SK-N-SH (cell line): ENCODE measurements around the gene LRRC56. TPM values are rescaled to one million over a fixed set of nuclear protein-coding genes. Genes with fewer than 3 reads are reported as not detected.

Experiments
- CTCF ChIA-PET: fragments of 300-600, 350-600 bp; formaldehyde crosslinking; extraction: SDS; loops from one replicate; lab custom pipeline; 2021; lab: Yijun Ruan, JAX
- POLR2A ChIA-PET: fragments of 350-600 bp; sonication (Branson Sonifier 250); formaldehyde crosslinking; extraction: SDS; loops from one replicate; lab custom pipeline; 2020; ENCODE audit warnings: antibody characterized with exemption, inconsistent platforms; lab: Yijun Ruan, JAX
- DNase-seq: peaks from one replicate; pipeline ENCODE4 v3.0.0; 2012
- H2AFZ ChIP-seq: fragments of 200-600 bp; sonication (generic); 2 replicates; pipeline ENCODE4 v1.8.1; 2016; ENCODE audit warnings: antibody characterized with exemption, mild to moderate bottlenecking, low read depth
- H3F3A ChIP-seq: fragments of 200-600 bp; sonication (generic); replicated peaks from 2 replicates; pipeline ENCODE3; 2016; ENCODE audit warnings: antibody characterized with exemption, mild to moderate bottlenecking; ENCODE audit not compliant: insufficient read depth
- H3K27ac ChIP-seq, 2 experiments: fragments of 200-500 bp in 1 of 2; fragments of 200-600 bp in 1 of 2; sonication (Bioruptor generic) in 1 of 2; sonication (generic), shearing (Covaris generic) in 1 of 2; 2 replicates each; pipeline versions ENCODE4 v1.5.1 to v1.6.1; 2014 to 2016; ENCODE audit warnings: low read depth in 2 of 2, inconsistent platforms in 1 of 2, low read length in 1 of 2, mild to moderate bottlenecking in 1 of 2, mixed read lengths in 1 of 2
- H3K27me3 ChIP-seq: fragments of 200-600 bp; sonication (generic), shearing (Covaris generic); 2 replicates; pipeline ENCODE4 v1.6.1; 2016; ENCODE audit warnings: mixed run types; ENCODE audit not compliant: insufficient read depth
- H3K36me3 ChIP-seq, 2 experiments: fragments of 200-500 bp in 1 of 2; fragments of 200-600 bp in 1 of 2; sonication (Bioruptor generic) in 1 of 2; sonication (generic) in 1 of 2; replicated peaks in 1 of 2; 2 replicates each; pipeline versions ENCODE3 to v1.5.1; 2014 to 2016; ENCODE audit warnings: low read length in 1 of 2, mild to moderate bottlenecking in 1 of 2; ENCODE audit not compliant: insufficient read depth in 2 of 2, control insufficient read depth in 1 of 2
- H3K4me1 ChIP-seq, 2 experiments: fragments of 200-500 bp in 1 of 2; fragments of 200-600 bp in 1 of 2; sonication (Bioruptor generic) in 1 of 2; sonication (generic), shearing (Covaris generic) in 1 of 2; 2 replicates each; pipeline versions ENCODE4 v1.5.1 to v1.6.1; 2014 to 2016; ENCODE audit warnings: low read depth in 1 of 2, low read length in 1 of 2, mixed run types in 1 of 2; ENCODE audit not compliant: insufficient read depth in 2 of 2, control insufficient read depth in 1 of 2
- H3K4me2 ChIP-seq: fragments of 200-600 bp; sonication (generic), shearing (Covaris generic); 2 replicates; pipeline ENCODE4 v1.6.1; 2017; ENCODE audit warnings: mixed run types
- H3K4me3 ChIP-seq, 2 experiments: fragments of 200-500 bp in 1 of 2; fragments of 200-600 bp in 1 of 2; sonication (Bioruptor generic) in 1 of 2; sonication (generic), shearing (Covaris generic) in 1 of 2; 2 replicates each; pipeline versions ENCODE4 v1.5.1 to v1.8.1; 2014 to 2016; ENCODE audit warnings: low read depth in 2 of 2, inconsistent platforms in 1 of 2, low read length in 1 of 2, mild to moderate bottlenecking in 1 of 2, mixed read lengths in 1 of 2, moderate library complexity in 1 of 2
- H3K79me2 ChIP-seq: fragments of 200-600 bp; sonication (generic); 2 replicates; pipeline ENCODE4 v1.8.1; 2017; ENCODE audit warnings: mild to moderate bottlenecking; ENCODE audit not compliant: insufficient read depth
- H3K9ac ChIP-seq: fragments of 200-600 bp; sonication (generic); 2 replicates; pipeline ENCODE4 v1.6.1; 2017; ENCODE audit warnings: mixed run types
- H3K9me2 ChIP-seq: fragments of 200-600 bp; sonication (generic); 2 replicates; pipeline ENCODE4 v1.6.1; 2017; ENCODE audit warnings: mixed run types
- H3K9me3 ChIP-seq: fragments of 200-600 bp; sonication (generic); 2 replicates; pipeline ENCODE4 v1.6.1; 2017; ENCODE audit warnings: mixed run types, mild to moderate bottlenecking, moderate library complexity
- H4K20me1 ChIP-seq: fragments of 200-600 bp; sonication (generic); 2 replicates; pipeline ENCODE4 v1.6.1; 2017; ENCODE audit warnings: mild to moderate bottlenecking, mixed run types; ENCODE audit not compliant: insufficient read depth
- CHD2 ChIP-seq: fragments of 150-350 bp; IDR thresholded peaks from 2 replicates; pipeline ENCODE4 v1.6.1; 2018; ENCODE audit warnings: low read length; ENCODE audit not compliant: partially characterized antibody
- ELF1 ChIP-seq: IDR thresholded peaks from 2 replicates; pipeline ENCODE4 v1.4.0; 2012
- EZH2phosphoT487 ChIP-seq: fragments of 200-600 bp; sonication (generic); IDR thresholded peaks from 2 replicates; pipeline ENCODE4 v1.6.1; 2017; ENCODE audit warnings: low read depth, mixed run types, mild to moderate bottlenecking, antibody characterized with exemption, moderate library complexity, borderline replicate concordance
- FOSL2 ChIP-seq: IDR thresholded peaks from 2 replicates; pipeline ENCODE4 v1.4.0; 2012; ENCODE audit warnings: low read depth, mild to moderate bottlenecking, moderate library complexity, borderline replicate concordance
- GABPA ChIP-seq: IDR thresholded peaks from 2 replicates; pipeline ENCODE4 v1.4.0; 2012; ENCODE audit warnings: low read depth, mild to moderate bottlenecking
- GATA2 ChIP-seq: sonication (generic); formaldehyde crosslinking; IDR thresholded peaks from 2 replicates; pipeline ENCODE4 v1.5.0; 2020; ENCODE audit warnings: mild to moderate bottlenecking, missing genetic modification reagents
- MXI1 ChIP-seq: IDR thresholded peaks from 2 replicates; pipeline ENCODE4 v1.6.1; 2012; ENCODE audit warnings: mild to moderate bottlenecking, low read depth, low read length, improper control_type of control experiment
- NFIC ChIP-seq: IDR thresholded peaks from 2 replicates; pipeline ENCODE4 v1.4.0; 2012; ENCODE audit warnings: borderline replicate concordance
- NRF1 ChIP-seq: IDR thresholded peaks from 2 replicates; pipeline ENCODE4 v1.6.1; 2012; ENCODE audit warnings: low read depth, mild to moderate bottlenecking, low read length
- POLR2AphosphoS5 ChIP-seq: IDR thresholded peaks from 2 replicates; pipeline ENCODE4 v1.6.1; 2012; ENCODE audit warnings: low read depth, low read length
- SIN3A ChIP-seq: IDR thresholded peaks from 2 replicates; pipeline ENCODE4 v1.6.1; 2012; ENCODE audit warnings: low read depth, mild to moderate bottlenecking, low read length, moderate library complexity, borderline replicate concordance
- SMC3 ChIP-seq: IDR thresholded peaks from 2 replicates; pipeline ENCODE4 v1.6.1; 2012; ENCODE audit warnings: low read depth, low read length, improper control_type of control experiment
- TAF1 ChIP-seq: IDR thresholded peaks from 2 replicates; pipeline ENCODE4 v1.6.1; 2012; ENCODE audit warnings: low read depth, mild to moderate bottlenecking, low read length, moderate library complexity, borderline replicate concordance
- TCF12 ChIP-seq: IDR thresholded peaks from 2 replicates; pipeline ENCODE4 v1.4.0; 2012
- WGBS: methylation state at CpG from one replicate; pipeline ENCODE4 v1.1.6; 2017; ENCODE audit warnings: low lambda C conversion rate; 5-methylcytosine and 5-hydroxymethylcytosine counted together
- polyA plus RNA-seq, 3 experiments: library from polyadenylated mRNA; depleted of rRNA; stranded (reverse); fragments of >200 nt; gene quantifications; 2 replicates each; pipeline ENCODE4 v1.2.3, GENCODE V29; 2012
- TF ChIP-seq, protein P1 (sequence below): IDR thresholded peaks from 2 replicates; pipeline ENCODE4 v1.4.0; 2012; ENCODE audit warnings: low read depth, borderline replicate concordance
- TF ChIP-seq, protein P2 (sequence below): IDR thresholded peaks from 2 replicates; pipeline ENCODE4 v1.4.0; 2012; ENCODE audit warnings: low read depth
- TF ChIP-seq, protein P3 (sequence below): IDR thresholded peaks from 2 replicates; pipeline ENCODE4; 2012
- TF ChIP-seq, protein P4 (sequence below): IDR thresholded peaks from 2 replicates; pipeline ENCODE4 v1.4.0; 2012; ENCODE audit warnings: low read depth, borderline replicate concordance

The LRRC56 gene
- polyA plus RNA-seq, 1 of the 3 experiments (the other 2 are of a cell fraction) = 1.2 TPM

DNA sequence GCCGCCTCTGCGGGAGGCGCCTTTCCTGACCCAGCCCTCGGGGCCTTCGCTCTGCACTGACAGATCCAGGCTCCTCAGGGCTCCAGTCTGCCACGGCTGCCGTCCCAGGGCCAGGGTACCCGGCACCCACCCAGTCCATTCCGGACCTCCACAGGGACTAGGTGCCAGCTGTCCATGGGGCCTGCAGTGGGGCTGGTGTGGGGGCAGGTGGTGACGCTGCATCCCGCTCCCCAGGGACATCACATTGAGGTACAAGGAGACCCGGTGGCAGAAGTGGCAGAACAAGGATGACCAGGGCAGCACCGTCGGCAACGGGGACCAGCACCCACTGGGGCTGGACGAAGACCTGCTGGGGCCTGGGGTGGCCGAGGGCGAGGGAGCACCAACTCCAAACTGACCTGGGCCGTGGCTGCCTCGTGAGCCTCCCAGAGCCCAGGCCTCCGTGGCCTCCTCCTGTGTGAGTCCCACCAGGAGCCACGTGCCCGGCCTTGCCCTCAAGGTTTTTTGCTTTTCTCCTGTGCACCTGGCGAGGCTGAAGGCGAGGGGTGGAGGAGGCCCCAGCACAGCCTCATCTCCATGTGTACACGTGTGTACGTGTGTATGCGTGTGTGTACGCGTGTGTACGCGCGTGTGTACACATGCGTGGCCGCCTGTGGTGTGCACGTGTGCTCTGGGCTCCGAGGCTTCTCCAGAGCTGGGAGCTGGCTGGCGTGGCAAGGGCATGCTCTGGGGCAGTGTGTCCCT is 47.0 kb upstream of the LRRC56 start:
- Histone ChIP-seq H3K4me1 (no peaks in the 10 kb centered on the region), H3F3A (no peaks in the 10 kb centered on the region), H3K9me3 (no peaks in the 10 kb centered on the region), H2AFZ (no peak overlapping the region), H3K4me3 (no peak overlapping the region), H3K9ac (no peak overlapping the region), H3K4me2 (no peak overlapping the region), H3K9me2 (no peaks in the 10 kb centered on the region), H3K27ac (no peak overlapping the region), H3K27me3 (no peaks in the 10 kb centered on the region), H3K36me3 (peaks cover 0 to 37% of the 10 kb centered on the region in 2 experiments), H4K20me1 (no peaks in the 10 kb centered on the region), H3K79me2 (no peaks in the 10 kb centered on the region; the same call in 1 of the 2 replicates)
- POLR2A ChIA-PET = interaction anchor here (1.1 kb wide), 1 partner anchor 12 kb away, joined by 3 read pairs; no protein-coding TSS in a partner anchor
- no peak for TF ChIP-seq TCF12
- no peak for TF ChIP-seq SIN3A
- 97% methylated on average over 22 of the region's 38 CpGs for WGBS
- DNase-seq = no peak
- CTCF ChIA-PET = no interaction called here

DNA sequence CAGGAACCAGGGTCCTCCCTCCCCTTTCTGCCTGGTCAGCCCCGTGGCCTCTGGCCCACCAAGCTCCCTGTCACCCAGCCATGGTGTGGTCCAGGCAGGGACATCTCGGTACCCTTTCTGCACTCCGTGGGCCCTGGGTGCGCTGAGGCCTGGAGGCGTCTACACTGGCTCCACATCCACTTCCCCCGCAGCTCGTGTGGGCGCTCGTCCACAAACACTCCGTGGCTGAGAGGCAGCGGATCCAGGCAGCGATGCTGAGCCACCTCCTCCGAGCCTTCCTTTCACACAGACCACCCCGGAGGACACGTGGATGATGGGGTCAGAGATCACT is 46.4 kb upstream of the LRRC56 start:
- POLR2A ChIA-PET = interaction anchor here (1.1 kb wide), 1 partner anchor 11 kb away, joined by 3 read pairs; no protein-coding TSS in a partner anchor
- H3K9me3 ChIP-seq = no peaks in the 10 kb centered on the region
- CTCF ChIA-PET = no interaction called here
- no peaks in the 10 kb centered on the region for H3K9me2 ChIP-seq
- no peak for DNase-seq
- no peak overlapping the region for H3K27ac ChIP-seq
- H3K4me3 ChIP-seq = no peak overlapping the region
- WGBS = 93% methylated on average over 3 of the region's 15 CpGs
- no peak overlapping the region for H3K9ac ChIP-seq
- peaks cover under 1% of the 10 kb centered on the region; the same call in 1 of the 2 replicates for H3K79me2 ChIP-seq
- peaks cover 0 to 39% of the 10 kb centered on the region in 2 experiments for H3K36me3 ChIP-seq
- TF ChIP-seq TCF12 = no peak
- TF ChIP-seq NRF1 = no peak
- TF ChIP-seq, protein P1, sequence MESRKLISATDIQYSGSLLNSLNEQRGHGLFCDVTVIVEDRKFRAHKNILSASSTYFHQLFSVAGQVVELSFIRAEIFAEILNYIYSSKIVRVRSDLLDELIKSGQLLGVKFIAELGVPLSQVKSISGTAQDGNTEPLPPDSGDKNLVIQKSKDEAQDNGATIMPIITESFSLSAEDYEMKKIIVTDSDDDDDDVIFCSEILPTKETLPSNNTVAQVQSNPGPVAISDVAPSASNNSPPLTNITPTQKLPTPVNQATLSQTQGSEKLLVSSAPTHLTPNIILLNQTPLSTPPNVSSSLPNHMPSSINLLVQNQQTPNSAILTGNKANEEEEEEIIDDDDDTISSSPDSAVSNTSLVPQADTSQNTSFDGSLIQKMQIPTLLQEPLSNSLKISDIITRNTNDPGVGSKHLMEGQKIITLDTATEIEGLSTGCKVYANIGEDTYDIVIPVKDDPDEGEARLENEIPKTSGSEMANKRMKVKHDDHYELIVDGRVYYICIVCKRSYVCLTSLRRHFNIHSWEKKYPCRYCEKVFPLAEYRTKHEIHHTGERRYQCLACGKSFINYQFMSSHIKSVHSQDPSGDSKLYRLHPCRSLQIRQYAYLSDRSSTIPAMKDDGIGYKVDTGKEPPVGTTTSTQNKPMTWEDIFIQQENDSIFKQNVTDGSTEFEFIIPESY = no peak
- TF ChIP-seq, protein P2, sequence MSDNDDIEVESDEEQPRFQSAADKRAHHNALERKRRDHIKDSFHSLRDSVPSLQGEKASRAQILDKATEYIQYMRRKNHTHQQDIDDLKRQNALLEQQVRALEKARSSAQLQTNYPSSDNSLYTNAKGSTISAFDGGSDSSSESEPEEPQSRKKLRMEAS = no peak
- no peak for TF ChIP-seq MXI1
- TF ChIP-seq CHD2 = no peak
- TF ChIP-seq ELF1 = no peak
- TF ChIP-seq GABPA = no peak
- H2AFZ ChIP-seq = no peak overlapping the region
- H3F3A ChIP-seq = peaks cover 3% of the 10 kb centered on the region
- no peaks in the 10 kb centered on the region for H3K27me3 ChIP-seq
- H3K4me2 ChIP-seq = no peak overlapping the region
- no peaks in the 10 kb centered on the region for H4K20me1 ChIP-seq
- no peaks in the 10 kb centered on the region for H3K4me1 ChIP-seq

DNA sequence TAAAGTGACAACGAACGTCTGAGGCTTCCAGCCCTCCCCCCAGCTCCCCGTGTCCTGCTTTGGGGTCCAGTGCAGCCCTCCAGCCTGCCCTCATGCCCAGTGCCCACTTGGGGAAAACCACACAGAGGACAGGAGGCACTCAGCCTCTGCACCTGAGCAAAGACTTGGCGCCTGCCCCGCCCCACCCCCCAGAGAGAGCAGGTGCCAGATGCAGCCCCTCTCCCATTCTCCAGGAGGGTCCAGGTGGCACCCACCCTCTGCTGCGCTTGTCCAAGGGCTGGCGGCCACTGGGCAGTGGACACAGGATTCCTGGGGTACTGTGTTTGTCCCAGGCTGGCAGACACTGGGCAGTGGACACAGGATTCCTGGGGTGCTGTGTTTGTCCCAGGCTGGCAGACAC is 46.0 kb upstream of the LRRC56 start:
- ChIA-PET CTCF (no interaction called here), POLR2A (no interaction called here)
- Histone ChIP-seq H3K27me3 (no peaks in the 10 kb centered on the region), H3K4me1 (no peaks in the 10 kb centered on the region), H3K36me3 (peaks cover under 1 to 39% of the 10 kb centered on the region in 2 experiments), H3K79me2 (peaks cover 3% of the 10 kb centered on the region; the same call in 1 of the 2 replicates), H3K9me3 (no peaks in the 10 kb centered on the region), H3K9ac (no peak overlapping the region), H4K20me1 (no peaks in the 10 kb centered on the region), H3K4me3 (no peak overlapping the region), H2AFZ (no peak overlapping the region), H3F3A (peaks cover 5% of the 10 kb centered on the region), H3K4me2 (no peak overlapping the region), H3K9me2 (no peaks in the 10 kb centered on the region), H3K27ac (no peak overlapping the region)
- no peak for DNase-seq
- WGBS = 100% methylated on average over 2 of the region's 7 CpGs
- no peak for TF ChIP-seq NFIC
- TF ChIP-seq SIN3A = no peak
- TF ChIP-seq, protein P3, sequence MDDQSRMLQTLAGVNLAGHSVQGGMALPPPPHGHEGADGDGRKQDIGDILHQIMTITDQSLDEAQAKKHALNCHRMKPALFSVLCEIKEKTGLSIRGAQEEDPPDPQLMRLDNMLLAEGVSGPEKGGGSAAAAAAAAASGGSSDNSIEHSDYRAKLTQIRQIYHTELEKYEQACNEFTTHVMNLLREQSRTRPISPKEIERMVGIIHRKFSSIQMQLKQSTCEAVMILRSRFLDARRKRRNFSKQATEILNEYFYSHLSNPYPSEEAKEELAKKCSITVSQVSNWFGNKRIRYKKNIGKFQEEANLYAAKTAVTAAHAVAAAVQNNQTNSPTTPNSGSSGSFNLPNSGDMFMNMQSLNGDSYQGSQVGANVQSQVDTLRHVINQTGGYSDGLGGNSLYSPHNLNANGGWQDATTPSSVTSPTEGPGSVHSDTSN = no peak
- TF ChIP-seq TAF1 = no peak
- no peak for TF ChIP-seq EZH2phosphoT487
- no peak for TF ChIP-seq MXI1
- no peak for TF ChIP-seq POLR2AphosphoS5
- TF ChIP-seq, protein P4, sequence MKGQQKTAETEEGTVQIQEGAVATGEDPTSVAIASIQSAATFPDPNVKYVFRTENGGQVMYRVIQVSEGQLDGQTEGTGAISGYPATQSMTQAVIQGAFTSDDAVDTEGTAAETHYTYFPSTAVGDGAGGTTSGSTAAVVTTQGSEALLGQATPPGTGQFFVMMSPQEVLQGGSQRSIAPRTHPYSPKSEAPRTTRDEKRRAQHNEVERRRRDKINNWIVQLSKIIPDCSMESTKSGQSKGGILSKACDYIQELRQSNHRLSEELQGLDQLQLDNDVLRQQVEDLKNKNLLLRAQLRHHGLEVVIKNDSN = no peak
- no peak for TF ChIP-seq GATA2 (CRISPR knock-in tag)
- TF ChIP-seq FOSL2 = no peak
- TF ChIP-seq CHD2 = no peak
- no peak for TF ChIP-seq SMC3
